ENCODE results near the gene DEFB116. TPM values are rescaled to one million over a fixed set of nuclear protein-coding genes. Genes with fewer than 3 reads are reported as not detected.

The DEFB116 gene
- total and polyA plus RNA-seq, 2 of the 4 experiments (the other 2 are of a cell fraction): not detected

DNA sequence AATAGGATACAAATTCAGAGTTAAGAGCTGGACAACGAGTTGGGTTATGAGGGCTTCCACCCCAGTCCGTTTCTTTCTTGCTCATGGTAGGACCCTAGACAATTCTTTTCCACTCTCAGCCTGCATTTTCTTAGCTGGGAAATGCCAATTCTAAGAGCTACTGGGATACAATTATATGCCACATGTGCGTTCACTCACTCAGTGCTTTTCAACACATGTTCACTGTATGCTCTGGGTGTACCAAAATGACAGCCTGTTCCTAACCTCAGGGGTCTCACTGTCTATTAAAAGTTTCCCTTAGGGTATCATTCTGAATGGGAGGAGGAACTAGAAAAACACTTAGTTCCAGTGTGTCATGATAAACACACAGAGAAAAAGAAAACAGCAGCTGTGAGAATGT is 51.4 kb downstream of the DEFB116 start:
- Histone ChIP-seq H3K23ac (ENCODE audit: low read depth, low read length) (no peak overlapping the region), H3K9ac (ENCODE audit: low read depth, low read length) (no peak overlapping the region), H2BK5ac (ENCODE audit: low read depth, low read length, poor library complexity, severe bottlenecking) (no peak overlapping the region), H4K20me1 (ENCODE audit: insufficient read depth, low read length) (no peaks in the 10 kb centered on the region), H3K36me3 (ENCODE audit: control insufficient read depth, insufficient read depth, low read length) (no peaks in the 10 kb centered on the region), H3K56ac (ENCODE audit: extremely low read depth, insufficient read depth, low read length) (no peak overlapping the region), H3K4me1 (ENCODE audit: control insufficient read depth, insufficient read depth, low read length) (no peaks in the 10 kb centered on the region), H3K9me1 (ENCODE audit: insufficient read depth, low read length) (no peaks in the 10 kb centered on the region), H2AFZ (replicated peaks; ENCODE audit: low read length, poor library complexity) (no peak overlapping the region), H2AK9ac (replicated peaks; ENCODE audit: low read depth, low read length, poor library complexity) (no peak overlapping the region), H2BK120ac (ENCODE audit: low read depth, low read length) (no peak overlapping the region), H3K18ac (ENCODE audit: low read depth, low read length) (no peak overlapping the region), H3K27me3 (ENCODE audit: control insufficient read depth, insufficient read depth, low read length) (no peaks in the 10 kb centered on the region), H2BK15ac (ENCODE audit: low read depth, low read length) (no peak overlapping the region), H3K4me2 (ENCODE audit: low read depth, low read length) (no peak overlapping the region), H3K79me1 (ENCODE audit: low read depth in 1 of 2, low read length in 2 of 2) (no peaks in the 10 kb centered on the region), H3K4ac (ENCODE audit: low read depth, low read length) (no peak overlapping the region), H4K91ac (ENCODE audit: insufficient read depth, low read depth, low read length) (no peak overlapping the region), H4K5ac (ENCODE audit: low read depth, low read length) (no peak overlapping the region), H3K4me3 (ENCODE audit: insufficient read depth, low read depth, low read length) (no peak overlapping the region), H3K14ac (replicated peaks; ENCODE audit: low read depth, low read length) (no peak overlapping the region), H2AK5ac (ENCODE audit: low read depth, low read length) (no peak overlapping the region), H3K27ac (ENCODE audit: insufficient read depth, low read length) (no peak overlapping the region), H2BK20ac (ENCODE audit: low read depth, low read length) (no peak overlapping the region), H3K9me3 (ENCODE audit: control insufficient read depth, insufficient read depth, low read length) (peaks cover 10% of the 10 kb centered on the region), H4K8ac (ENCODE audit: low read depth in 2 of 2, low read length in 2 of 2) (no peak overlapping the region)
- BruUV-seq (replicated peaks): no TSS peak
- ChIA-PET CTCF (no interaction called here), POLR2A (ENCODE audit: unreplicated experiment) (no interaction called here)
- intact Hi-C loops (cut with micrococcal nuclease) (no loop called here), in situ Hi-C loops (cut with MboI; ENCODE audit: low sequenced_read_pairs) (no loop called here), dilution Hi-C loops (cut with HindIII; ENCODE audit: low sequenced_read_pairs, unreplicated experiment) (no loop called here)
- WGBS, 2 experiments (ENCODE audit: extremely low coverage in 2 of 2, insufficient read length in 1 of 2): no CpG with 5 or more reads among the region's 3 CpGs
- DNase-seq (no peak), ATAC-seq (ENCODE audit: low read depth) (no peak)
- no peak for TF ChIP-seq NFE2L2 (IDR thresholded peaks at IDR 0.05; ENCODE audit: low read depth, low read length)
- TF ChIP-seq, protein P1, sequence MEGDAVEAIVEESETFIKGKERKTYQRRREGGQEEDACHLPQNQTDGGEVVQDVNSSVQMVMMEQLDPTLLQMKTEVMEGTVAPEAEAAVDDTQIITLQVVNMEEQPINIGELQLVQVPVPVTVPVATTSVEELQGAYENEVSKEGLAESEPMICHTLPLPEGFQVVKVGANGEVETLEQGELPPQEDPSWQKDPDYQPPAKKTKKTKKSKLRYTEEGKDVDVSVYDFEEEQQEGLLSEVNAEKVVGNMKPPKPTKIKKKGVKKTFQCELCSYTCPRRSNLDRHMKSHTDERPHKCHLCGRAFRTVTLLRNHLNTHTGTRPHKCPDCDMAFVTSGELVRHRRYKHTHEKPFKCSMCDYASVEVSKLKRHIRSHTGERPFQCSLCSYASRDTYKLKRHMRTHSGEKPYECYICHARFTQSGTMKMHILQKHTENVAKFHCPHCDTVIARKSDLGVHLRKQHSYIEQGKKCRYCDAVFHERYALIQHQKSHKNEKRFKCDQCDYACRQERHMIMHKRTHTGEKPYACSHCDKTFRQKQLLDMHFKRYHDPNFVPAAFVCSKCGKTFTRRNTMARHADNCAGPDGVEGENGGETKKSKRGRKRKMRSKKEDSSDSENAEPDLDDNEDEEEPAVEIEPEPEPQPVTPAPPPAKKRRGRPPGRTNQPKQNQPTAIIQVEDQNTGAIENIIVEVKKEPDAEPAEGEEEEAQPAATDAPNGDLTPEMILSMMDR (conservative IDR thresholded peaks at IDR 0.05; ENCODE audit: low read depth, low read length): no peak
- TF ChIP-seq SMC3 (IDR thresholded peaks at IDR 0.05; ENCODE audit: low read depth, low read length): no peak
- TF ChIP-seq USF2 (IDR thresholded peaks at IDR 0.05; ENCODE audit: low read depth, low read length): no peak
- TF ChIP-seq MAFK (IDR thresholded peaks at IDR 0.05; ENCODE audit: low read depth, low read length): no peak
- TF ChIP-seq MAZ (IDR thresholded peaks at IDR 0.05; ENCODE audit: borderline replicate concordance, low read depth, low read length): no peak
- TF ChIP-seq POLR2A (IDR thresholded peaks at IDR 0.05; ENCODE audit: low read depth, low read length): no peak
- TF ChIP-seq RFX5 (IDR thresholded peaks at IDR 0.05; ENCODE audit: low read depth, low read length): no peak
- TF ChIP-seq CHD1 (IDR thresholded peaks at IDR 0.05; ENCODE audit: low read depth, low read length): no peak

Data from IMR-90 (cell line).